ENCODE data around the gene EIF1. TPM values are rescaled to one million over a fixed set of nuclear protein-coding genes. Genes with fewer than 3 reads are reported as not detected.

EIF1 gene
- total and polyA plus RNA-seq, 2 of the 8 experiments (the other 6 are each of a cell fraction or from before 2014, with no cell fraction given): 175 to 539 TPM

DNA sequence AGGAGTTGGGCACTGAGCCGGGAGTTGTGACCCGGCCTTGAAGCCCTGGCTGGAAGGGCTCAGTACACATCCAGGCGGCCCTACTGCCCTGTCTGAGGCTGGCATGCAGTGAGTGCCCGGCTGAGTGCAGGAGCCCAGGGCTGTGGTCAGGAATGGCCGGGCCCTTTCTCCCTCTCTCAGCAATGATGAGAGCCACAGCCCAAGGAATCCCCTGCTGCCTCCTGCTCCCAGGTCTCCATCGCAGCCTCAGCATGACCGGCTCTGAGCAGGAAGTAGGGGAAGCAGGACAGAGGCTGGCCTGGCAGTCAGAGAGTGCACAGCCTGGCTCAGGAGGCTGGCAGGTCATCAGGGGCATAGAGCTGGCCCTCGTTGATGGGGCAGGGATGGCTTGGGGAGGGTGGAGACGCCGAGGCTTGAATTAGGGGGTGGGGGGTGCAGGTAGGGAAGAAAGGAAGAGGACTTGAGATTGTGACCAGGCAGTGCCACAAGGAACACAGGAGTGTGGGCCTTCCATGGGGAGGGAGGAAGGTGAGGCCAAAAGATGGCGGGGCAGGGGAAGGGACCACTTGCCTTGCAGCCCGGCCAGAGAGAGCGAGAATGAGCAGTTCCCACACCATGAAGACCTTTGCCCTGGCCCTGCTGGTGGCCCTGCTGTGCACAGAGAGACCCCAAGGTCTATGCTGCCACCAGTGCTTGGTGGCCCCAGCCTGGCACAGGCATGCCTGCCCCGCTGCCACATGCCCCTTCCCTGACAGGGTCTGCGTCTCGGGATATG, 32.2 kb upstream of the EIF1 start:
- DNase-seq (ENCODE audit: low read depth in 1 of 2, low spot score in 2 of 2) (no peak), FAIRE-seq (no peak)
- H3K4me3 ChIP-seq (ENCODE audit: extremely low read depth in 1 of 4, insufficient read depth in 2 of 4, low read depth in 3 of 4, low read length in 4 of 4): no peak overlapping the region
- H3K36me3 ChIP-seq (ENCODE audit: control insufficient read depth in 2 of 4, insufficient read depth in 4 of 4, low read length in 3 of 4): no peaks in the 10 kb centered on the region
- H3K4me2 ChIP-seq (ENCODE audit: insufficient read depth in 1 of 2, low read depth in 2 of 2, low read length in 2 of 2): no peak overlapping the region
- 87% methylated on average over 16 of the region's 16 CpGs; no CpG with 5 or more reads in 1 of the 2 experiments for WGBS, 2 experiments (ENCODE audit: extremely low coverage in 1 of 2, insufficient coverage in 1 of 2, insufficient read length in 1 of 2, insufficient replicate concordance in 2 of 2, low coverage in 1 of 2, low lambda C conversion rate in 2 of 2, missing lambda C conversion rate in 1 of 2)
- no peaks in the 10 kb centered on the region for H3K27me3 ChIP-seq (replicated peaks in 1 of 4; ENCODE audit: control insufficient read depth in 3 of 4, extremely low read depth in 1 of 4, insufficient read depth in 3 of 4, low read length in 3 of 4)
- no peak overlapping the region for H2BK120ac ChIP-seq (replicated peaks; ENCODE audit: low read depth, low read length)
- H3K23me2 ChIP-seq (ENCODE audit: low read depth, low read length): peaks cover 7% of the 10 kb centered on the region; the same call in 1 of the 2 replicates
- ChIA-PET POLR2A (ENCODE audit: partially characterized antibody) (interaction anchor here (1.2 to 2.1 kb wide), 3 partner anchors 32 to 108 kb away, joined by 3 to 6 read pairs (median 3); partner anchors contain the start of gene EIF1), CTCF (ENCODE audit: partially characterized antibody) (interaction anchor here (0.6 to 20.4 kb wide), 6 partner anchors 9 to 170 kb away, joined by 3 to 492 read pairs (median 3); no protein-coding TSS in a partner anchor)
- peak overlapping the region; percentile 61; the same call in 1 of the 2 replicates for H2BK20ac ChIP-seq (ENCODE audit: low read length)
- H4K5ac ChIP-seq (ENCODE audit: insufficient read length, low read depth, low read length): no peak overlapping the region
- H2AK5ac ChIP-seq (ENCODE audit: low read depth, low read length): no peak overlapping the region
- no peaks in the 10 kb centered on the region for H3K79me2 ChIP-seq (ENCODE audit: control insufficient read depth in 1 of 2, insufficient read depth in 2 of 2, low read length in 2 of 2)
- H2BK12ac ChIP-seq (ENCODE audit: low read depth, low read length): peak overlapping the region; percentile 27; the same call in 1 of the 2 replicates
- H3K4ac ChIP-seq (replicated peaks; ENCODE audit: insufficient read length, low read depth, low read length): no peak overlapping the region
- peak overlapping the region; percentile 92 for H4K8ac ChIP-seq (ENCODE audit: extremely low read depth, insufficient read depth, low read length)
- H3K4me1 ChIP-seq (replicated peaks in 1 of 4; ENCODE audit: control insufficient read depth in 3 of 4, insufficient read depth in 4 of 4, low read length in 3 of 4): peaks cover 0 to 24% (median 8%) of the 10 kb centered on the region in 4 experiments; a peak in 5 of 7 replicates
- no peaks in the 10 kb centered on the region for H3K9me3 ChIP-seq (ENCODE audit: insufficient read depth in 2 of 2, low read depth in 1 of 2, low read length in 1 of 2)
- H3K56ac ChIP-seq (replicated peaks; ENCODE audit: insufficient read length, low read depth, low read length): no peak overlapping the region
- no peak overlapping the region for H3K27ac ChIP-seq (ENCODE audit: low read depth, low read length)
- H2AFZ ChIP-seq (ENCODE audit: low read length): 0 out of 2 replicates have a peak overlapping the region, but pooled peaks have one; percentile 4
- peaks cover 0 to 3% of the 10 kb centered on the region in 2 experiments for H4K20me1 ChIP-seq (replicated peaks in 1 of 2; ENCODE audit: control insufficient read depth in 1 of 2, insufficient read depth in 2 of 2, low read length in 2 of 2)
- no peak overlapping the region for H3K23ac ChIP-seq (ENCODE audit: insufficient read length)
- H3K18ac ChIP-seq (ENCODE audit: extremely low read depth, low read length): no peak overlapping the region; the same call in 1 of the 2 replicates
- H4K91ac ChIP-seq (replicated peaks; ENCODE audit: insufficient read length, low read length): peak overlapping the region; percentile 20
- H3K14ac ChIP-seq (ENCODE audit: insufficient read length): no peak overlapping the region
- no peak overlapping the region; the same call in 1 of the 2 replicates for H2BK15ac ChIP-seq (ENCODE audit: low read length)
- peak overlapping the region; percentile 75 for H2BK5ac ChIP-seq (ENCODE audit: low read depth, low read length)
- no peaks in the 10 kb centered on the region for H3K79me1 ChIP-seq (ENCODE audit: low read depth, low read length)
- no peak overlapping the region for H3K9ac ChIP-seq (replicated peaks in 1 of 4; ENCODE audit: extremely low read depth in 1 of 4, low read depth in 3 of 4, low read length in 3 of 4)
- TF ChIP-seq RAD21 (IDR thresholded peaks at IDR 0.05 in 1 of 2, conservative IDR thresholded peaks at IDR 0.05 in 1 of 2; ENCODE audit: low read depth in 2 of 2, low read length in 2 of 2): no peak
- no peak for TF ChIP-seq GTF2F1 (IDR thresholded peaks at IDR 0.05; ENCODE audit: borderline replicate concordance, low read depth, low read length)
- TF ChIP-seq HDAC6 (IDR thresholded peaks at IDR 0.05; ENCODE audit: low read depth, low read length): no peak
- TF ChIP-seq, protein P1, sequence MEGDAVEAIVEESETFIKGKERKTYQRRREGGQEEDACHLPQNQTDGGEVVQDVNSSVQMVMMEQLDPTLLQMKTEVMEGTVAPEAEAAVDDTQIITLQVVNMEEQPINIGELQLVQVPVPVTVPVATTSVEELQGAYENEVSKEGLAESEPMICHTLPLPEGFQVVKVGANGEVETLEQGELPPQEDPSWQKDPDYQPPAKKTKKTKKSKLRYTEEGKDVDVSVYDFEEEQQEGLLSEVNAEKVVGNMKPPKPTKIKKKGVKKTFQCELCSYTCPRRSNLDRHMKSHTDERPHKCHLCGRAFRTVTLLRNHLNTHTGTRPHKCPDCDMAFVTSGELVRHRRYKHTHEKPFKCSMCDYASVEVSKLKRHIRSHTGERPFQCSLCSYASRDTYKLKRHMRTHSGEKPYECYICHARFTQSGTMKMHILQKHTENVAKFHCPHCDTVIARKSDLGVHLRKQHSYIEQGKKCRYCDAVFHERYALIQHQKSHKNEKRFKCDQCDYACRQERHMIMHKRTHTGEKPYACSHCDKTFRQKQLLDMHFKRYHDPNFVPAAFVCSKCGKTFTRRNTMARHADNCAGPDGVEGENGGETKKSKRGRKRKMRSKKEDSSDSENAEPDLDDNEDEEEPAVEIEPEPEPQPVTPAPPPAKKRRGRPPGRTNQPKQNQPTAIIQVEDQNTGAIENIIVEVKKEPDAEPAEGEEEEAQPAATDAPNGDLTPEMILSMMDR (IDR thresholded peaks at IDR 0.05; ENCODE audit: control extremely low read depth in 1 of 3, insufficient read depth in 1 of 3, low read depth in 1 of 3, low read length in 3 of 3): no peak
- TF ChIP-seq ASH2L (IDR thresholded peaks at IDR 0.05; ENCODE audit: low read length): no peak
- TF ChIP-seq, protein P2, sequence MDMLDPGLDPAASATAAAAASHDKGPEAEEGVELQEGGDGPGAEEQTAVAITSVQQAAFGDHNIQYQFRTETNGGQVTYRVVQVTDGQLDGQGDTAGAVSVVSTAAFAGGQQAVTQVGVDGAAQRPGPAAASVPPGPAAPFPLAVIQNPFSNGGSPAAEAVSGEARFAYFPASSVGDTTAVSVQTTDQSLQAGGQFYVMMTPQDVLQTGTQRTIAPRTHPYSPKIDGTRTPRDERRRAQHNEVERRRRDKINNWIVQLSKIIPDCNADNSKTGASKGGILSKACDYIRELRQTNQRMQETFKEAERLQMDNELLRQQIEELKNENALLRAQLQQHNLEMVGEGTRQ (IDR thresholded peaks at IDR 0.05; ENCODE audit: low read length): no peak
- no peak for TF ChIP-seq CBX5 (IDR thresholded peaks at IDR 0.05; ENCODE audit: low read depth, low read length)
